AG08395 (cell line): ENCODE results near the gene LINC00632.

Source experiments
- DNase-seq: peaks from one replicate; pipeline ENCODE4 v3.0.0; 2012; ENCODE audit warnings: mixed read lengths, low spot score

Gene LINC00632

DNA sequence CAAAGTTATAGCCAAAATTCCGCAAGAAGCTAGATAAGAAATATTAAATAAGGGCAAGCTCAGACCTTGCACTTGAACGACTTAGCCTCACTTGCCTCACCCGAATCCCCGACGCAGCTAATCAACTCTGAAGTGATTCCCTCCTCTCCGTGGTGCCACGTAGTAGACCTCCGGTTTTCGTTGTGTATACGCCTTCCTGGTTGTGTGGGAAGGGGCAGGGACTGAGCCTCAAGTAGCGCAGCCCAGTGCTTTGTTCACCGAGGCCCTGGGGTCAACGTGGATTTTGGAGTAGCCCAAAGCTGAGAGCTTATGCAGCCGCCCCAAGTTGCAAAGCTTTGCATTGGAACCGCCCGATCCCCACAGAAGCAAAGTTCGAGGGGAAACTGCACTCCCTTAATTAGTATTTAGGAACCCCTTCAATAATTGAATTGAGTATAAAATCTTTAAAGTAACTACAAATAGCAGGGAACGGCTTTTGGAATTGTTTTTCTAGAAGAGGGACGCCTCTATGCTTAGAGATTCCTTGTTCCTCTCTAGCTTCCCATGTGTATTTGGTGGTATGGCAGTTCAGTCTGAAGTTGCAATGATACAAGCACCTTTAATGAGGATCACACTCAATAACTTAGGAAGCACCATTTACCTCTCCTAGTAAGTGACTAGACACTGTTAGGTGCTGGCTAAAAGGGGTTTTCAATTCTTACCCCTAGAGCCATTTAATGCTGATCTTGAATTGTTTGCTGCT, 55.7 kb downstream of the LINC00632 start:
- peak; percentile 7 for DNase-seq

DNA sequence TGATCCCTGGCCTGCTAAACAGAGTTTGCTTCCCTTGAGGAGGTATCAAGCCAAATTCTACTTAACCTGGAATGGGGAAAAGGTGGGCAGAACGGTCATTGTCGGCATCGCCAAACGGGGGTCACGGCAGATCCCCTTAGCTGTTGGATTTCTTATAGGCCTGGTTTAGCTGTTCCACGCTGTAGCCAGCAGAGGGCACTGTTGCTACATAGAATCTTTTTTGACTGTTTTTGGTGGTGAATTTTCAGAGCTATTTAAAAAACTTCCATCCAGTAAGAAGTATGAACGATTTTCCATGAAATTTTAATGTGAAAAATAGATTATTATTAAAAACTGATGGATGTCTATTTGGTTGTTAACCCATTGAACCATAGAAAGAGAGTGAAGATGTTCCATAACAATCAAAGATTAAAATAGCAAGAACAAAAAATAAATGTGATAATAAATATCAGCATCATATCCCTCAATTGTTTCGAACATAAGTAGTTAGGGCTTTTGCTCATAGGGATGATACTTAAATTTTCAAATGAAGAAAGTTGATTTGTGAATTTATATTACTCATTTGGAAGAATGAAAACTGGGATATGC, 56.6 kb downstream of the LINC00632 start:
- peak; percentile 31 for DNase-seq

DNA sequence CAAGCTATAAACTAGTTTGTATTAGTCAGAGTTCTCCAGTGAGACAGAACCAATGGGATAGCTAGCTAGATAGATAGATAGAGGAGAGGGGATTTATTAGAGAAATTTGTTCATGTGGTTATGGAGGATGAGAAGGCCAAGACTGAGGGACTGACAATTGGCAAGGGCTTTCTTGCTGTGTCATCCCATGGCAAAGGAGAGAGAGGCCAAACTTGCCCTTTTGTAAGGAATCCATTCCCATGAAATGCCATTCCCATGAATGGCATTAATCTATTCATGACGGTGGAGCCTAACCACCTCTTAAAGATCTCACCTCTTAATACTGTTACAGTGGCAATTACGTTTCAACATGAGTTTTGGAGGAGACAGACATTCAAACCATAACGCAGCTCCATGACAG, 58.1 kb downstream of the LINC00632 start:
- DNase-seq: no peak

DNA sequence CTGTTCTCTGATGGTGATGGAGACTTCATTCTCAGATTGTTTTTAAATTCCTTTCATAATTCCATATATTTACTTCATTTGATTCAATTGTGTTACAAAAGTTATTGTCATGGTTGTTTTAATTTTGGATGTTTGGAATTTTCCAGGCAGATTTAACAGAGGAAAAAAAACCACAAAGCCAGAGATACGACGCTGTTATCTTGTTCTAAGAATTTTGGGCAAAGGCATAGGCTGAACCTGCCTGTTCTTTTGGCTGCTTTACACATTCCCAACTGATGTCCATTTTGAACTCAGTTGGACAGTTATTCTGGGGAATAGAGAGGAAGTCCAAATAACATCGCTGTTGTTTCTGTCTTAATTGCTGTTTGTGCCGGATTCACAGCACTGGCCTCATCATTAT, 65.7 kb downstream of the LINC00632 start:
- DNase-seq: no peak

GRCh38 chrX:140776320-140776719, 66.8 kb downstream of the LINC00632 start:
- no peak for DNase-seq

DNA sequence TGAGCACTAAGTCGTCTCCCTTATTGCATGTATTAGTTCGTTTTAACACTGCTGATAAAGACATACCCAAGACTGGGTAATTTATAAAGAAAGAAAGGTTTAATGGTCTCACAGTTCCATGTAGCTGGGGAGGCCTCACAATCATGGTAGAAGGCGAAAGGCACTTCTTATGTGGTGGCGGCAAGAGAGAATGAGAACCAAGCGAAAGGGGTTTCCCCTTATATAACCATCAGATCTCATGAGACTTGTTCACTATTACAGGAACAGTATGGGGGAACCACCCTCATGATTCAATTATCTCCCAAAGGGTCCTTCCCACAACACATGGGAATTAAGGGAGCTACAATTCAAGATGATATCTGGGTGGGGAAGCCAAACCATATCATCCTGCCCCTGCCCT, 85.1 kb downstream of the LINC00632 start:
- no peak for DNase-seq

DNA sequence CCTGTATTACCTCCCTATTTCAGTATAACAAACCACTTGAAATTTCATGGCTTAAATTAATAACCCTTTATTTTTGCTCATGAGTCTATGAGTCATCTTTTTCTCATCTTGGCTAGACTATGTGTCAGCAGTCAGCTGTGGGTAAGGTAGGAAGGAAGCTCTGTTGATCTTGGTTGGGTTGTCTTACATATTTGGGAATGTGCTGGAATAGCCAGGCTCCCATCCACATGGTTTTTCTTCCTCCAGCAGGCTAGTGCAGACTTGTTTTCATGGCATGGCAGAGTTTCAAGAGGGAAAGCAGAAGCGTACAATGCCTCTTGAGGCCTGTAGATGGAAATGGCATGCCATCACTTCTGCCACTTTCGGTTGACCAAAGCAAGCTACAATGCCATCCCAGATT, 89.7 kb downstream of the LINC00632 start:
- DNase-seq: no peak

DNA sequence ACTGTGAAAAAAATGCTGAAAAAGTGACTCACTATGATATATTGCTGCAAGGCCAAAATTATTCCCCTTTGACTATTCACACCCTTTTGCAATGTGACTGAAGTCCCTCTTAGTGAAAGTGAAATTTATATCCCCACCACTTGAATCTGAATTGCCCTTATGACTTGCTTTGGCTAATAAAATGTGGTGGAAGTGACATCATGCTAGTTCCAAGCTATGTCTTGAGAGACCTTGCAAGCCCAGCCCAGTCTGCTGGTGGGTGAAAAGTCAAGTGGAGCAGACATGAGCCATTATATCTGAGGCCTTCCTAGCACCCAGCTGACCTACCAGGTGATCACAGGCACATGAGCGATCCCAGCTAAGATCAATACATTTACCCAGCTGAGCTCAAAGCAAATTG, 94.7 kb downstream of the LINC00632 start:
- no peak for DNase-seq

DNA sequence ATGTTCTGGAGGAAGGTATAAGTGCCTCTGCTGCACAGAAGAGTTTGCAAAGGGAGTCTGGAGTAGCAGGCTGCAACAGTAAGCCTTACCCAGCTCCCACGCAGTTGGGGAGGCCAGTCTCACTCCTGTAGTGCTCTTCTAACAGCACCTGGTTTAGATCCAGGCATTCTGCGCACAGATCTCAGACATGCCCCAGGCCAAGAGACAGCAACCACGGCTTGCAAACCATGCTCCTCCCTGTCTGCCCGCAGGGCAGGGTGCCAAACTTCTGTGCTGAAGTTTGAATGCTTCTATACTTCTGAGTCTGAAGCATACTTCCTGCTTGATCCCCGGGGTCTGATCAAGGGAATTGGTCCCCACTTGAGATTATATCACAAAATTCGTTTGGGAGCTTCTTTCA, 106.3 kb downstream of the LINC00632 start:
- peak; percentile 34 for DNase-seq

- peak; percentile 22 for DNase-seq
Measured at GRCh38 chrX:140817943-140818342, 108.4 kb downstream of the LINC00632 start.

DNA sequence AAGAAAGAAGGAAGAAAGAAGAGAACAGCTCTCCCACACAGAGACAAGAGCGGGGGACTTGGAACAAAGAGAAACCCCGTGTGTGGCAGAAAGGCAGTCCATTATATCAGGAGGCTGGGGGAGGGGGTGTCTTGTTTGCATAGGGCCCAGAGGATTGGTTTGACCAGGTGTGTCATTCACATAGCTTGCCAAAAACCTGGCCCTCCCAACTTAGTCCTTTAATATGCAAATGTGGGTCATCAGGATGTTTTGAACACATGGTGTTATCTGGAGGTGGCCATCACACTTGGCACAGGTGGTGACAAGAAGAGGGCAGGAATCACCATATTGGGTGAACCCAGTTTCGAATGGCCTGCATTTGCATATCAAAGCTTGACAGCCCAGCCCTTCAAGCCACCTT, 111.7 kb downstream of the LINC00632 start:
- no peak for DNase-seq

DNA sequence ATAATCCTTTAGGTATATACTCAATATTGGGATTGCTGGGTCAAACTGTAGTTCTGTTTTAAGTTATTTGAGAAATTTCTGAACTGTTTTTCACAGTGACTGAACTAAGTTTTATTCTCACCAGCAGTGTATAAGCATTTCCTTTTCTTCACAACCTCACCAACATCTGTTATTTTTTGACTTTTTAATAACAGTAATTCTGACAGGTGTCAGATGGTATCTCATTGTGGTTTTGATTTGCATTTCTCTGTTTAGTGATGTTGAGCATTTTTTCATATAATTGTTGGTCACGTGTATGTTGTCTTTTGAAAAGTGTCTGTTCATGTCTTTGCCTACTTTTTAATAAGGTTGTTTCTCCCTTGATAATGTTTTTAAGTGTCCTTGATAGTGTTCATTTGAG, 112.6 kb downstream of the LINC00632 start:
- DNase-seq: no peak

GRCh38 chrX:140822861-140823260, 113.3 kb downstream of the LINC00632 start:
- DNase-seq: no peak

GRCh38 chrX:140836874-140837273, 127.3 kb downstream of the LINC00632 start:
- no peak for DNase-seq
